Adrenal gland (tissue), 12 donors: ENCODE measurements around the gene SNX20. TPM values are rescaled to one million over a fixed set of nuclear protein-coding genes. Genes with fewer than 3 reads are reported as not detected.

Experiments used
- DNase-seq, 7 donors: peaks; one replicate each; pipeline ENCODE4 v3.0.0-alpha.2; 2019 to 2020
- H3K27ac ChIP-seq, 5 donors: fragments of 200-600 bp; sonication (generic) in 4 of 5; 1 replicate in 3 of 5; 2 replicates in 2 of 5; pipeline versions ENCODE4 v1.5.1 to v1.8.0; 2016 to 2020; ENCODE audit warnings: mild to moderate bottlenecking in 1 of 5
- H3K27me3 ChIP-seq: fragments of 200-600 bp; 2 replicates; pipeline ENCODE4 v1.8.0; 2021
- H3K36me3 ChIP-seq, 2 donors: fragments of 200-600 bp; replicated peaks in 1 of 2; 1 replicate in 1 of 2; 2 replicates in 1 of 2; pipeline versions ENCODE4 v1.5.1 to v1.8.0; 2018 to 2022
- H3K4me1 ChIP-seq, 2 donors: fragments of 200-600 bp; replicated peaks in 1 of 2; 1 replicate in 1 of 2; 2 replicates in 1 of 2; pipeline versions ENCODE4 v1.5.1 to v1.8.0; 2018 to 2021
- H3K4me3 ChIP-seq, 4 donors: fragments of 200-600 bp; sonication (generic) in 3 of 4; one replicate each; pipeline ENCODE4 v1.5.1; 2016 to 2018
- H3K9me3 ChIP-seq, 3 donors: fragments of 200-600 bp; sonication (generic) in 1 of 3; replicated peaks in 1 of 3; 1 replicate in 2 of 3; 2 replicates in 1 of 3; pipeline versions ENCODE4 v1.5.1 to v1.8.0; 2016 to 2021
- CTCF ChIP-seq, 6 experiments: fragments of 450-650 bp in 4 of 6; fragments of 200-600 bp in 2 of 6; sonication (generic) in 1 of 6; IDR thresholded peaks; 1 replicate in 5 of 6; 2 replicates in 1 of 6; pipeline versions ENCODE4 v1.5.1 to v1.8.0; 2016 to 2021; ENCODE audit warnings: antibody characterized with exemption in 6 of 6, mild to moderate bottlenecking in 2 of 6, moderate library complexity in 1 of 6
- POLR2A ChIP-seq, 2 donors: fragments of 450-650 bp; IDR thresholded peaks; one replicate each; pipeline ENCODE4 v1.6.1; 2017; ENCODE audit warnings: antibody characterized with exemption in 2 of 2, mild to moderate bottlenecking in 2 of 2, moderate library complexity in 1 of 2
- WGBS, 4 donors: extraction: QIAGEN DNeasy Blood & Tissue Kit in 2 of 4; methylation state at CpG; one replicate each; pipeline versions ENCODE4 v1.1.5 to v1.1.7; 2013 to 2017; 5-methylcytosine and 5-hydroxymethylcytosine counted together
- intact Hi-C, 2 donors: fragments of 100-400 bp; cut with DNase I; formaldehyde crosslinking; loops; one replicate each; pipeline versions ENCODE4 v1.14.1 to v1.15.0; 2022 to 2023
- polyA plus RNA-seq, 3 donors: library from polyadenylated mRNA; stranded (reverse); fragments of 200-250 nt in 2 of 3; fragments of 350-450 nt in 1 of 3; fragmentation: Illumina TruSeq in 1 of 3; extraction: RNeasy Lipid Tissue Mini Kit (QIAGEN cat#74804) in 1 of 3; gene quantifications; one replicate each; pipeline ENCODE4 v1.2.3, GENCODE V29; 2013 to 2014
- total RNA-seq, 9 donors: library from RNA; depleted of rRNA in 4 of 9; stranded (reverse); fragments of >200 nt in 4 of 9; fragments of 120-200 nt in 1 of 9; fragmentation: NEBNext Ultra II Directional in 1 of 9; extraction: Animal tissue kit (Norgen Biotek cat#: 25700) in 1 of 9; gene quantifications; one replicate each; pipeline versions ENCODE4 v1.1.0 to v1.2.4, GENCODE V29; 2013 to 2023
- donor health status: healthy with polysubstance abuse.
- donor health status: Bipolar disorder and iron deficiency.
- donor health status: DM: yes; HTN: yes; CAD: no.
- donor health status: DM: no; HTN: no; CAD: no.
- donor health status: DM: no; HTN: no; CAD: no.
- donor health status: DM: yes; HTN: yes; CAD: no.

Gene SNX20
- total and polyA plus RNA-seq, 12 donors = 0.12 to 4.0 (median 2.6) TPM

- H3K27ac ChIP-seq = no peak overlapping the region
- H3K4me3 ChIP-seq = no peak overlapping the region
- no peaks in the 10 kb centered on the region for H3K9me3 ChIP-seq
- TF ChIP-seq CTCF (IDR thresholded peaks at IDR 0.05) = no peak
- no peak for TF ChIP-seq POLR2A (IDR thresholded peaks at IDR 0.05)
- H3K4me1 ChIP-seq = peaks cover 0 to 9% of the 10 kb centered on the region in 2 donors
- intact Hi-C loops = no loop called here
- WGBS, 4 donors = 81 to 90% (median 88%) methylated on average over 12 to 13 of the region's 13 CpGs
- H3K27me3 ChIP-seq = no peaks in the 10 kb centered on the region
- H3K36me3 ChIP-seq = no peaks in the 10 kb centered on the region
- no peak for DNase-seq
Observed at GRCh38 chr16:50637716-50638602, 43.2 kb downstream of the SNX20 start.

- WGBS, 4 donors = 89 to 95% (median 93%) methylated on average over 5 to 10 of the region's 10 CpGs
- Histone ChIP-seq H3K27ac (no peak overlapping the region), H3K4me1 (peaks cover 0 to 9% of the 10 kb centered on the region in 2 donors), H3K27me3 (no peaks in the 10 kb centered on the region), H3K9me3 (no peaks in the 10 kb centered on the region), H3K36me3 (no peaks in the 10 kb centered on the region), H3K4me3 (no peak overlapping the region)
- intact Hi-C loops = no loop called here
- no peak for DNase-seq
- TF ChIP-seq CTCF (IDR thresholded peaks at IDR 0.05) = no peak
- no peak for TF ChIP-seq POLR2A (IDR thresholded peaks at IDR 0.05)
Observed at GRCh38 chr16:50636753-50637374, 44.2 kb downstream of the SNX20 start.

- no peaks in the 10 kb centered on the region for H3K36me3 ChIP-seq
- H3K27me3 ChIP-seq = no peaks in the 10 kb centered on the region
- DNase-seq = no peak
- 71 to 79% (median 78%) methylated on average over 15 to 17 of the region's 17 CpGs for WGBS, 4 donors
- H3K9me3 ChIP-seq = no peaks in the 10 kb centered on the region
- intact Hi-C loops = no loop called here
- no peak overlapping the region for H3K27ac ChIP-seq
- H3K4me3 ChIP-seq = no peak overlapping the region
- peaks cover 0 to 8% of the 10 kb centered on the region in 2 donors for H3K4me1 ChIP-seq
- TF ChIP-seq CTCF (IDR thresholded peaks at IDR 0.05) (no peak), POLR2A (IDR thresholded peaks at IDR 0.05) (no peak)
Observed at GRCh38 chr16:50635505-50636392, 45.4 kb downstream of the SNX20 start.

GRCh38 chr16:50634947-50635346, 46.2 kb downstream of the SNX20 start:
- TF ChIP-seq POLR2A (IDR thresholded peaks at IDR 0.05) (no peak), CTCF (IDR thresholded peaks at IDR 0.05) (no peak)
- intact Hi-C loops = no loop called here
- no peak for DNase-seq
- no peaks in the 10 kb centered on the region for H3K9me3 ChIP-seq
- H3K27ac ChIP-seq = no peak overlapping the region
- no peaks in the 10 kb centered on the region for H3K4me1 ChIP-seq
- H3K27me3 ChIP-seq = no peaks in the 10 kb centered on the region
- WGBS, 4 donors = 50 to 92% (median 80%) methylated on average over 1 of the region's 1 CpG
- no peaks in the 10 kb centered on the region for H3K36me3 ChIP-seq
- H3K4me3 ChIP-seq = no peak overlapping the region
